HG03103 (cell line): ENCODE measurements around the gene ZNF407.

Experiments
- ATAC-seq: cut with Tn5 transposase; IDR thresholded peaks from one replicate; pipeline ENCODE4 v1.9.1; 2021; ENCODE audit warnings: low read depth; ENCODE audit not compliant: unreplicated experiment

The ZNF407 gene

GRCh38 chr18:74866577-74866976, 268.9 kb downstream of the ZNF407 start:
- no peak for ATAC-seq

GRCh38 chr18:74868461-74868860, 270.8 kb downstream of the ZNF407 start:
- no peak for ATAC-seq

GRCh38 chr18:74869904-74870863, 272.5 kb downstream of the ZNF407 start:
- ATAC-seq = peak; percentile 85

- no peak for ATAC-seq
Measured at GRCh38 chr18:74870950-74871349, 273.3 kb downstream of the ZNF407 start.

- ATAC-seq = no peak
Measured at GRCh38 chr18:74873629-74874028, 276.0 kb downstream of the ZNF407 start.

- ATAC-seq = no peak
Measured at GRCh38 chr18:74874351-74874750, 276.7 kb downstream of the ZNF407 start.

GRCh38 chr18:74876630-74877243, 279.1 kb downstream of the ZNF407 start:
- no peak for ATAC-seq

GRCh38 chr18:74878267-74878666, 280.6 kb downstream of the ZNF407 start:
- no peak for ATAC-seq

- no peak for ATAC-seq
Measured at GRCh38 chr18:74880706-74881278, 283.1 kb downstream of the ZNF407 start.

GRCh38 chr18:74892066-74892627, 294.5 kb downstream of the ZNF407 start:
- ATAC-seq = no peak

- ATAC-seq = no peak
Measured at GRCh38 chr18:74895686-74896085, 298.0 kb downstream of the ZNF407 start.

GRCh38 chr18:74896390-74896991, 298.8 kb downstream of the ZNF407 start:
- ATAC-seq = peak; percentile 80

GRCh38 chr18:74897971-74898657, 300.4 kb downstream of the ZNF407 start:
- no peak for ATAC-seq

- no peak for ATAC-seq
Measured at GRCh38 chr18:74898965-74899364, 301.3 kb downstream of the ZNF407 start.

GRCh38 chr18:74899554-74899953, 301.9 kb downstream of the ZNF407 start:
- no peak for ATAC-seq

GRCh38 chr18:74901362-74902146, 303.9 kb downstream of the ZNF407 start:
- no peak for ATAC-seq

- no peak for ATAC-seq
Measured at GRCh38 chr18:74902147-74902455, 304.4 kb downstream of the ZNF407 start.

- ATAC-seq = no peak
Measured at GRCh38 chr18:74905247-74905646, 307.6 kb downstream of the ZNF407 start.

- no peak for ATAC-seq
Measured at GRCh38 chr18:74906184-74906583, 308.5 kb downstream of the ZNF407 start.
